Stimulated activated CD8-positive, alpha-beta memory T cell treated with anti-CD3 and anti-CD28 coated beads, Interleukin-12 subunit alpha, Interleukin-12 subunit beta, amount 100 ng/mL, for 24 hours (primary cell): ENCODE results near the gene TTC24.
"Not testable (repeated sequence)": the region's sequence is repeated elsewhere in the genome, so short reads cannot be mapped to it uniquely, and the experiment has no call there.

ENCODE experiments used
- DNase-seq: peaks from one replicate; pipeline ENCODE4 v3.0.0-alpha.2; 2020; ENCODE audit errors: extremely low read depth

Gene TTC24

GRCh38 chr1:156579472-156579871 lies at the start of gene TTC24:
Gene TTC24 (plus strand): TSS chr1:156579723. CDS start chr1:156581365, 1,642 bp downstream.
- no peak for DNase-seq

DNA sequence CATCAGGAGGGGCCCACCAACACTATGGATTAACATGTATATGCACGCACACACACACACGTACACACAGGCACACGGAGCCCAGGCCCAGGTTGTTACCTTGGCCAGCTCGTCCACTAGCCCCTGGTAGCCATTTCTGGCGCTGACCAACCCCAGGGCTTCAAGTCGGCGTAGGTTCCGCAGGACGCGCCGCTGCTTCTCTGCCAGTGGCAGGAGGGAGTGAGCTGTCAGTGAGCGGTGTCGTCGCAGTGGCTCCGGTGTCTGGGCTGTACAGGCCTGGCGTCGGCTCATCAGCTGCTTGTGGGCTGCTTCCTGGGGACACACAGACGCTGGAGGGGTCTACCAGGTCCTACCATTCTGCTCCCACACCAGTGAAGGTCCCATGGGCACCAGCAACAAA lies 49.5 kb upstream of the TTC24 start:
- no peak for DNase-seq

GRCh38 chr1:156532374-156532773 lies 47.1 kb upstream of the TTC24 start:
- DNase-seq, result no peak

- DNase-seq, result no peak
Measured at GRCh38 chr1:156533568-156534220, 45.8 kb upstream of the TTC24 start.

- no peak for DNase-seq
Measured at GRCh38 chr1:156534424-156535060, 45.0 kb upstream of the TTC24 start.

- DNase-seq, result no peak
Measured at GRCh38 chr1:156537027-156537426, 42.5 kb upstream of the TTC24 start.

- DNase-seq, result no peak
Measured at GRCh38 chr1:156538711-156539440, 40.6 kb upstream of the TTC24 start.

GRCh38 chr1:156539818-156540355 lies 39.6 kb upstream of the TTC24 start:
- no peak for DNase-seq

- no peak for DNase-seq
Measured at GRCh38 chr1:156540955-156541354, 38.6 kb upstream of the TTC24 start.

DNA sequence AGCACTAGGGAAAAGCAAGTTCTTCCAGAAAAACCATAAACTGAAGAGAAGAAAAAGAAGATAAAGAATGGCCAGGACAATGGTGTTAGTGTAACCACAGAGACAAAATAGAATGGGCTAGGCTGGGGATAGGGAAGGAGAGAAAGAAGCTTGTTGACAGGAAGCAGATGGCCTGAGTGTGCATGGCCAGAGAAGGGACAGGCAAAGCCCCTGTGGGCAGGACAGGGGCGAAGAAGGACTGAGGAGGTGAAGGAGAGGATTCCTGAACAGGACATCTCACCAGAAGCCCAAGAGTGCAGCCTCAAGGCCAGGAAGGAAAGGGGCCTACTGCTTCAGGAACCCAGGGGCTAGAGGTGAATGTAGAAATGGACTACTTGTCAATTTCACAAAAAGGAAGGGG lies 36.5 kb upstream of the TTC24 start:
- no peak for DNase-seq

DNA sequence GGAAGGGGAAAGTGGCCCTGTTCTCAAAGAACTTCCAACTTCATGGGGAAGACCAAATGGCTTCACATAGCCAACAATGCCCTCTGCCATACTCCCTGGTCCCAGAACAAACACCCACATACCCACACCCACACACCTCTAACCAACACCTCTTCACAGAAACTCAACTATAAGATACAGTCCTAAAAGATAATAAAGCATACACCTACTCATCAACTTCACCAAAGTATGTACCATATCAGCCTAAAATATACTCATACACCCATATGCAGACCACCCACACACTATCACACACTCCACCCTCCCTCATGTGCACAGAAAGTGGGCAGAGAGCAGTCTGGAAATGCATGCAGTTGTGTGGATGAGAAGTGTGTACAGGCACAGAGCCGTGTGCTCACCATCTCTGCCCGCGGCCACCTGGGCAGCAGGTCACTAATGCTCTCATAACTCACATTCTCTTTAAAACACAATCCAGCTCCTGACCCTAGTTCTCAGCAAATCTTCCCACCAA lies 34.9 kb upstream of the TTC24 start:
- no peak for DNase-seq

DNA sequence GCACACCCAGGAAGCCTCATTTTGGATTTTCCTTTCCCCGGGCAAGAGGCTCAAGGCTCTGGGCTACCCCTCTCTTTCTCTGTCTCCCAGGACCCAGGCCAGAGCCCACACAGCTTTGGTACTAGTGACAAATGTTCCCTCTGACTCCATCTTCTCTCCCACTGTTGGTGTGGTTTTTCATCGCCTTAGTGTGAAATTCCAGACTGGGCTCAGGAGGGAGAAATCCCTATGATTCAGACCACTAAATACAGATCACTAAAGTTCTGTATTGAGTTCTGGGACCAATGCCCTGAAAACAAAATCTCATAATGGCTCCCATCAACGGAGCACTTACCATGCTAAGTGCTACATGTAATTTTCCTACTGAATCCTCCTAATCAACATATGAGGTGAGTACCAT lies 33.3 kb upstream of the TTC24 start:
- DNase-seq, result no peak

DNA sequence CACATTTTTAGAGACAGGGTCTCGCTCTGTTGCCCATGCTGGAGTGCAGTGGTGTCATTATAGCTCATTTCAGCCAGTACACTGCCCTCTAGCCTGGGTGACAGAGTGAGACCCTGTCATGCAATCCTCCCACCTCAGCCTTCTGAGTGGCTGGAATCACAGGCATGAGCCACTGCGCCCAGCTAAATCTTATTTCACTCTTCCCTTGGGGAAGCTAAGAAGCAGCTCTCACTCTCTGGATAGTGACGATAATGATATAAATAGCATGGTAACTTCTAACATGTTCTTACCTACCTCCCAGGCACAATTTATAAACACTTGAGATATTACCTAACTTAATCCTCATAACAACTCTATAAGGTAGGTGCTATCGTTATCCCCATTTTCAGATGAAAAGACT lies 32.1 kb upstream of the TTC24 start:
- DNase-seq, result no peak

DNA sequence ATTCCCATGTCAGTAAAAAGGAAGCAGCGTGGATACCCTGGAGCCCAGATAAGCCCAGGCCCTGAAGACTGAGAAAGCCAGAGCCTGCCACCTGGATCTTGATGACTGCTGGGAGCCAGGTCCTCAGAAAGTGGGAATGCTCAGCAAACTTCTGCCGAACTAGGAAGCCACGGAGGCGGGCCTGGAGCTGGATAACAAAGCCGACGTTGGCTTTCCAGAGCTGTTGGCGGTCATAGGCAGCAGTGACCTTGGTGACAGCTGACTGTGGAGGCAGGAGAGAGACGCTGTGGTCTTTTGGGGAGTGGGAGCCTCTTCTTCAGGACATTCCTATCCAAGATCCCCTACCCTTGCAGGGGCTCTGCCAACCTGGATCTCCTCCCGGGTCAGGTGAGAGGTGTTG lies 31.5 kb upstream of the TTC24 start:
- DNase-seq, result no peak

- DNase-seq, result no peak
Measured at GRCh38 chr1:156549390-156549789, 30.1 kb upstream of the TTC24 start.

DNA sequence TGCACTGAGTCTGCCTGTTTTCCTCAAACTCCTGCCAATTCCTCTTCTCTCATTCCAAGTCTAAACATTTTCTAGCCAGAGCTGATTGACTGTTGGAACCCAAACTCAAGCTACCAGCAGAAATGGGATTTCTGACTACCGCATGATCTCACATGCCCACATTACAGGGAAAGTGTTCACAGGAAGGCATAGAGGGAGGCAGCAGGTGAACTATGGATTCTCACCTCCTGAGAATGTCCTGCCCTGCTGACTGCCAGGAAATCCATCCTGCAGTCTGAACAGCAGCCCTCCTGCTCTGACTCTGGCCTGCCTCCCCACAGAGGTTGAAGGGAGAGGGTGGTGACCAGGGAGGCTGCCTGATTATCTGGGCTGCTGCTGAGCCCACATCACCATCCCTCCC lies 29.7 kb upstream of the TTC24 start:
- no peak for DNase-seq

- no peak for DNase-seq
Measured at GRCh38 chr1:156550346-156550745, 29.2 kb upstream of the TTC24 start.

DNA sequence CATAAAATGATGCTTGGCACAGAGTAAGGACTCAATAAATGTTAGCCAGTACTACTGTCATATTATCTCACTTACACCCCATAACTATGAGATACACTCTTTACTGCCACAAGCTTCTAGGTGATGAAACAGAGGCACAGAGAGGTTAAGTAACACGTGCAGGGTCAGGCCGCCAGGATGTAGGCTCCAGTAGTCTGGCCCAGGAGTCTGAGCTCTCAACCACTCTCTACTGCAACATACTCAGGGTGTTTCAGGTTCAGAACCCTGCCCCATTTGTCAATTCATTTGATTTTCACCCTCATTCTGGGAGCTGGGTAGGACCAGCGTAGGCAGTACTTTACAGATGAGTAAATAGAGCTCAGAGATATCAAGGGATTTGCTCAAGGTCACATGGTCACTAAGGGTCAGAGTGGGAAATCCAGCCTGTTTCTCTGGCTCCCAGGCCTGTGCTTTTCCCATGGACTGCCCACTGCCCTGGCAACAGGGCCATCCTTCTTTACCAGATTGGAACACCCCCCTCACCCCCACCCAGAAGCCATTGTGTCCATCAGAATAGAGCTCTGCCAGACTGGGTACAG lies 28.4 kb upstream of the TTC24 start:
- DNase-seq, result no peak

- DNase-seq, result no peak
Measured at GRCh38 chr1:156551869-156552268, 27.7 kb upstream of the TTC24 start.

DNA sequence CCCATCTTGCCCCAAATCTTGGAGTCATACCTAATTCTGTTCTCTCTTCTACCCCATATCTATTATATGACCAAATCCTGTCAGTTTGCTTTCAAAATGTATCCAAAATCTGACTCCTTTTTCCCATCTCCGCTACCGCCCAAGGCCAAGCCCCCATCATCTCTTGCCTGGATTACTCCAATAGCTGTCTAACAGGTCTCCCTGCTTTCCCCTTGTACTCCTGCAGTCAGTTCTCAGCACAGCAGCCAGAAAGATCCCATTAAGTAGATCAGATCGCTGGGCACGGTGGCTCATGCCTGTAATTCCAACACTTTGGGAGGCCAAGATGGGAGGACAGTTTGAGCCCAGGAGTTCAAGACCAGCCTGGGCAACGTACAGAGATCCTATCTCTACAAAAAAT lies 27.0 kb upstream of the TTC24 start:
- no peak for DNase-seq

DNA sequence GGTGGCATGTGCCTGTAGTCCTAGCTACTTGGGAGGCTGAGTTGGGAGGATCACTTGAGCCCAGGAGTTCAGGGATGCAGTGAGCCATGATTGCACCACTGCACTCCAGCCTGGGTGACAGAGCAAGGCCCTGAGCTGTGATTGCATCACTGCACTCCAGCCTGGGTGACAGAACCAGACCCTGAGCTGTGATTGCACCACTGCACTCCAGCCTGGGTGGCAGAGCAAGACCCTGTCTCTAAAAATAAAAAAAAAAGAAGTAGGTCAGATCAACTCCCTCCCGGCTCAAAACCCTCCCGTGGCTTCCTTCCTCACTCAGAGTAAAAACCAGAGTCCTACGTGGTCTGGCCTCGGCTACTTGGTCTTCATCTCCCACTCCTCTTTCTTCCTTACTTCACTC lies 26.6 kb upstream of the TTC24 start:
- not testable (repeated sequence) for DNase-seq

GRCh38 chr1:156553860-156554485 lies 25.6 kb upstream of the TTC24 start:
- no peak for DNase-seq
